HG02981 (cell line): Measurements from ENCODE around the gene APLF.
"Not testable (repeated sequence)": the region's sequence is repeated elsewhere in the genome, so short reads cannot be mapped to it uniquely, and the experiment has no call there.

Experiments used
- ATAC-seq: cut with Tn5 transposase; IDR thresholded peaks from one replicate; pipeline ENCODE4 v1.9.1; 2021; ENCODE audit warnings: mild to moderate bottlenecking, moderate library complexity; ENCODE audit not compliant: unreplicated experiment

APLF gene

GRCh38 chr2:68570434-68570833 is 103.0 kb downstream of the APLF start:
- not testable (repeated sequence) for ATAC-seq

- no peak for ATAC-seq
Measured at GRCh38 chr2:68574202-68574791, 106.9 kb downstream of the APLF start.

DNA sequence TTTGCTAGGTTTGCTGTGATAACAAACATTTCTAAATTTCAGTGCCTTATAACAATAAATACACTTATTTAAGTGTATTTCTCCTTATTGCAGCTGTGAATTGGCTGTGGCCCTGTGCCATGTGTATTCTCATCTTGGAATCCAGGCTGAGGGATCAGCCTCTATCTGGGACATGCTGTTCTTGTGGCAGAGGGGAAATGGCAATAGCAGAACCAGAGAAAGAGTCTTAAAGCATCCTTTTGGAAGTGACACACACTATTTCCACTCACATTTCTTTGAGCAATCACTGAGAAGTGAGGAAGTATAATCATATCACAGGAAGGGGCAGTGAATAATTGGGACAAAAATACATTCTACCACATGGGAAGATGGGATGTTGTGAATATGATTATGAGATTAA is 109.8 kb downstream of the APLF start:
- no peak for ATAC-seq

DNA sequence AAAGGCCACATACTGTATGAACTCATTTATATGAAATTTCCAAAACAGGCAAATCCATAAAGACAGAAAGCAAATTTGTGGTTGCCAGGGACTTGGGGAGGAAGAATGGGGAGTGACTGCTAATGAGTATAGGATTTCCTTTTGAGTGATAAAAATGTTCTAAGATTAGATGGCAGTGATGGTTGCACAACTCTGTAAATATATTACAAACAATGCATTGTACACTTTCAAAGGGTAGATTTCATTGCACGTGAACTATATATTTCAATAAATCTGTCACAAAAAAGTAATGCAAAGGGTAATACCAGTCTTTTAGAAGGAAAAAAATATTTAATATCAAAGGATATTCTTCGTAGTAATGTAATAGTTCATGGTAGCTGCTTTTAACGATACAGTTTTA is 112.3 kb downstream of the APLF start:
- no peak for ATAC-seq

DNA sequence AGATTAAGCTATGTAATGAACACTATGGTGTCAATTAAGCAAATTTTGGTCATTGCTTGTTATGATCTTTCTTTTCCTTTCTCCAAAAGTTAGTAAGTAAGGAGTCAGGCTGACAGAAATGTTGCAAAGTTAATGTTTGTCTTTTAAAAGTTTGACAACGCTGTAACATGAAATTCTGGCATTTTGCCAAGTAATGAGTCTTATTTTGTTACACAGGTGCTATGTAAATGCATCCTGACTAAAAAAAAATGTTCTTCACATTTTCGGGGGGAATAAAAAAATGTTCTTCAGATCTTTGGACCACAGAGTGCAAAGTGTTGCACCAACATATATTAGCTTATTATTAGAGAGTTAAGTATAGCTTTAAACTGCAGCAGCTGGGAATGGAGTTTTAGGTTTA is 121.2 kb downstream of the APLF start:
- no peak for ATAC-seq

- ATAC-seq: no peak
Measured at GRCh38 chr2:68589963-68590362, 122.6 kb downstream of the APLF start.

GRCh38 chr2:68590702-68591101 is 123.3 kb downstream of the APLF start:
- ATAC-seq: no peak

DNA sequence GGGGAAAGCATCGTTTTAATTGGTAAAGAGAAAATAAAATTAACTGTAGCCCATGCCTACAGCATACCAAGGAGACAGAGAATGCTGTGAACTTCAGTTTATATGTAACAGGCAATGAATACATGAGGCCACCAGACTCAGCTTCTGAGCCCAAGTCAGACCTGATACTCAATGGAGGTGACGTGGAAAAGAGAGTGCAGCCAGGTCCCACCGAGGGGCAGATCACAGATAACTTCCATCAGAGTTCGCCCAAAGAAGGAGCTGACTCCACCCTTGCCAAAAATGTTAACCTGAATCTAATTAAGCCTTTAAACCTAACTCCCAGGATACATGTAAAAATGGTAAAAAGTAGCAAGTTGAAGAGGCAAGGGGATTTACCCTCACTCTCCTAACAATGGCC is 123.8 kb downstream of the APLF start:
- ATAC-seq: no peak

- ATAC-seq: no peak
Measured at GRCh38 chr2:68594041-68594440, 126.7 kb downstream of the APLF start.

GRCh38 chr2:68594674-68595492 is 127.5 kb downstream of the APLF start:
- peak; percentile 70 for ATAC-seq

DNA sequence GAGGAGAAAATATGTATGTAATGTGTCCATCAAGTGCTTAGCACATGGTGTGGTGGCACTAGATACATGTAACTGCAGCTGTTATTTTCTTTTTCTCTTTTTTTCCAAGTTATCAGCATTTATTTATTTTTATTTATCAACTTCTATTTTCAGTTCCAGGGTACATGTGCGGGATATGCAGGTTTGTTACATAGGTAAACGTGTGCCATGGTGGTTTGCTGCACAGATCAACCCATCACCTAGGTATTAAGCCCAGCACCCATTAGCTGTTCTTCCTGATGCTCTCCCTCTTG is 128.1 kb downstream of the APLF start:
- ATAC-seq: not testable (repeated sequence)

DNA sequence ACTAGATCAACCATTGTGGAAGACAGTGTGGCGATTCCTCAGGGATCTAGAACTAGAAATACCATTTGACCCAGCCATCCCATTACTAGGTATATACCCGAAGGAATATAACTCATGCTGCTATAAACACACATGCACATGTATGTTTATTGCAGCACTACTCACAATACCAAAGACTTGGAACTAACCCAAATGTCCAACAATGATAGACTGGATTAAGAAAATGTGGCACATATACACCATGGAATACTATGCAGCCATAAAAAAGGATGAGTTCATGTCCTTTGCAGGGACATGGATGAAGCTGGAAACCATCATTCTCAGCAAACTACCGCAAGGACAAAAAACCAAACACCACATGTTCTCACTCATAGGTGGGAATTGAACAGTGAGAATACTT is 133.1 kb downstream of the APLF start:
- ATAC-seq: not testable (repeated sequence)

DNA sequence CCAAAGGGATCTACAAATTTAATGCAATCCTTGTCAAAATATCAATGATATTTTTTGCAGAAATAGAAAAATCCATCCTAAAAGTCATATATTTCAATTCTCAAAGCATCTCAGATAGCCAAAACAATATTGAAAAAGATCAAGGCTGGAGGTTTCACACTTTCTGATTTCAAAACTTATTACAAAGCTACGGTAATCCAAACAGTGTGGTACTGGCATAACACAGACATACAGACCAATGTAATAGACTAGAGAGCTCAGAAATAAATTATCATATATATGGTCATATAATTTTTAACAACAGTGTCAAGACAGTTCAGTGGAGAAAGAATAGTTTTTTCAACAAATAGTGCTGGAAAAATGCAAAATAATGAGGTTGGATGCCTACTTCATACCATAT is 135.7 kb downstream of the APLF start:
- no peak for ATAC-seq

DNA sequence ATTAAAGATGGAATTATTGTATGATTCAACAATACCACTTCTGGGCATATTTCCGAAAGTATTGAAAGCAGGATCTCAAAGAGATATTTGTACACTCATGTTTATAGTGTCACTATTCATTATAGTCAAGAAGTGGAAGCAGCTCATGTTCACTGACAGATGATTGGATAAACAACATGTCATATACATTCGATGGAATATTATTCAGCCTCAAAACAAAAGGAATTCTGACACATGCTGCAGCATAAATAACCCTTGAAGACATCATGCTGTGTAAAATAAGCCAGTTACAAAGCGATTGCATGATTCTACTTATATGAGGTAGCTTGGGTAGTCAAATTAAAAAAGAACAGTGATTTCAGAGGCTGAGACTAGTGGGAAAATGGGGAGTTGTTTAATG is 136.7 kb downstream of the APLF start:
- no peak for ATAC-seq

GRCh38 chr2:68605939-68606338 is 138.6 kb downstream of the APLF start:
- no peak for ATAC-seq

DNA sequence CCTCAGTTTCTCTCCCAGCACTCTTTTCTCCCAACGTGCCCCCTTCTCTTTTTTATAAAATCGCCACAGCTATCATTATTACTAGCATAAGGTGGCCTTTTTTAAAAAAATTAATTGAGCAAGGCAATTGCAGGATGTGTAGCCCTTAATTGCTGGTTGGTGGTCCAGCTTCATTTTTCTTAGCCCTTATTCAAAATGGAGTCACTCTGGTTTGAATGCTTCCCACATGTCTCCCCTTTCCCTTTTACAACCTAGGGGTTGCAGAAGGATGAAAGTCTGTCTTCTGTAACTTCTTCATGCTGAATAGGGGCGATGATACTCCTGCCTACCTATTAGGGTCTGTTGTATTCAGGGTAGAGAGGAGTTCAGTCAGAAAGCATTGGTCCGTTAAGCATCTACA is 139.4 kb downstream of the APLF start:
- ATAC-seq: no peak

DNA sequence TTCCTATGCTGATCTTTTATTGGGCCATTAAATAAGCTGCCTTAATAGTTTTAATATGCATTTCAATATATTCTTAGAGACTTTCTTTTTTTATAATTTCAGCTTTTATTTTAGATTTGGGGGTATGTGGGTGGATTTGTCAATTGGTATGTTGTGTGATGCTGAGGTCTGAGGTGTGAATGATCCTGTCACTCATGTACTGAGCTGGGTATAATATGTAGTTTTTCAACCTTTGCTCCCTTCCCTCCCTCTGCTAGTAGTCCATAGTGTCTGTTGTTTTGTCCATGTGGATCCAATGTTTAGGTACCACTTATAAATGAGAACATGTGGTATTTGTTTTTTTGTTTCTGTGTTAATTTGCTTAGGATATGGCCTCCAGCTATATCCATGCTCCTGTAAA is 140.5 kb downstream of the APLF start:
- ATAC-seq: no peak

GRCh38 chr2:68612765-68613519 is 145.6 kb downstream of the APLF start:
- ATAC-seq: no peak

GRCh38 chr2:68620772-68621171 is 153.4 kb downstream of the APLF start:
- ATAC-seq: no peak

DNA sequence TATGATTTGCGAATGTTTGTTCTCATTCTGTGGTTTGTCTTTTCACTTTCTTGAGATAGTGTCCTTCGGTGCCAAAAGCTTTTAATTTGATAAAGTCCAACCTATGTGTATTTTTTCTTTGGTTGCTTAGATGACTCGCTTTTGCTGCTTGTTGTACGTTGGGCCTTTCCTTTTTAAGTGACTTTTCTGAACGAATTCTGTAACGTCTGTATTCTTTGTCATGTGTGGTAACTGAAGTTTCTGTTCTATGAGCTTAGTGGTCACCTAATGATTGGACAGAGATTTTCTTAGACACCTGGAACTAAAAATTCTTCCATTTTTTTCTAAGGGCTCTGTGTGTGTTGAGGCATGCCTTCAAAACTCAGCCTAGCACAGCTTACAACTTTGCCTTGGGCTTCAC is 156.4 kb downstream of the APLF start:
- no peak for ATAC-seq

- ATAC-seq: no peak
Measured at GRCh38 chr2:68627615-68628014, 160.2 kb downstream of the APLF start.
